H9 (cell line): ENCODE measurements around the gene MAP2K3. TPM values are rescaled to one million over a fixed set of nuclear protein-coding genes. Genes with fewer than 3 reads are reported as not detected.
"Not testable (repeated sequence)": the region's sequence is repeated elsewhere in the genome, so short reads cannot be mapped to it uniquely, and the experiment has no call there.

ENCODE experiments used
- DNase-seq: peaks from one replicate; pipeline ENCODE4 v3.0.0-alpha.2; 2017
- H2AFZ ChIP-seq: one replicate; pipeline ENCODE4 v1.6.1; 2013; ENCODE audit warnings: mild to moderate bottlenecking, low read length, control low read depth, moderate library complexity
- H2AK5ac ChIP-seq: 2 replicates; pipeline ENCODE4 v1.6.1; 2013; ENCODE audit warnings: low read length, control low read depth, mixed read lengths; ENCODE audit not compliant: insufficient read length
- H2BK120ac ChIP-seq: one replicate; pipeline ENCODE4 v1.6.1; 2013; ENCODE audit warnings: low read depth, mild to moderate bottlenecking, low read length, control low read depth, inconsistent platforms; ENCODE audit not compliant: poor library complexity, severe bottlenecking
- H2BK12ac ChIP-seq: 2 replicates; pipeline ENCODE4 v1.6.1; 2013; ENCODE audit warnings: low read length, control low read depth, mixed read lengths, low read depth; ENCODE audit not compliant: insufficient read length
- H2BK15ac ChIP-seq: 2 replicates; pipeline ENCODE4 v1.6.1; 2013; ENCODE audit warnings: low read depth, low read length, control low read depth
- H2BK20ac ChIP-seq: one replicate; pipeline ENCODE4 v1.6.1; 2013; ENCODE audit warnings: low read depth, mild to moderate bottlenecking, low read length, control low read depth, inconsistent platforms; ENCODE audit not compliant: poor library complexity, severe bottlenecking
- H2BK5ac ChIP-seq: 2 replicates; pipeline ENCODE4 v1.6.1; 2013; ENCODE audit warnings: low read length, control low read depth, mixed read lengths; ENCODE audit not compliant: insufficient read length
- H3K14ac ChIP-seq: 2 replicates; pipeline ENCODE4 v1.6.1; 2013; ENCODE audit warnings: low read length, control low read depth; ENCODE audit not compliant: insufficient read depth
- H3K18ac ChIP-seq: 2 replicates; pipeline ENCODE4 v1.6.1; 2013; ENCODE audit warnings: low read depth, mild to moderate bottlenecking, mixed read lengths, low read length, control low read depth; ENCODE audit not compliant: insufficient read length
- H3K23ac ChIP-seq: 2 replicates; pipeline ENCODE4 v1.6.1; 2013; ENCODE audit warnings: low read length, control low read depth, mixed read lengths, low read depth; ENCODE audit not compliant: insufficient read length
- H3K23me2 ChIP-seq: 2 replicates; pipeline ENCODE4 v1.6.1; 2013; ENCODE audit warnings: low read depth, mild to moderate bottlenecking, mixed read lengths, low read length, control low read depth; ENCODE audit not compliant: insufficient read length, poor library complexity, severe bottlenecking
- H3K27ac ChIP-seq: 2 replicates; pipeline ENCODE4 v1.5.1; 2013; ENCODE audit warnings: low read length, control low read depth, mixed read lengths, low read depth; ENCODE audit not compliant: insufficient read length
- H3K27me3 ChIP-seq: 2 replicates; pipeline ENCODE4 v1.6.1; 2013; ENCODE audit warnings: low read length, control low read depth, inconsistent platforms; ENCODE audit not compliant: insufficient read depth
- H3K4ac ChIP-seq: 2 replicates; pipeline ENCODE4 v1.6.1; 2013; ENCODE audit warnings: low read depth, mild to moderate bottlenecking, control low read depth, inconsistent platforms, low read length, moderate library complexity
- H3K4me1 ChIP-seq: 2 replicates; pipeline ENCODE4 v1.6.1; 2013; ENCODE audit warnings: low read length, control low read depth, inconsistent platforms; ENCODE audit not compliant: insufficient read depth
- H3K4me2 ChIP-seq: 2 replicates; pipeline ENCODE4 v1.6.1; 2013; ENCODE audit warnings: low read length, control low read depth, mixed read lengths; ENCODE audit not compliant: insufficient read length, insufficient read depth
- H3K56ac ChIP-seq: 2 replicates; pipeline ENCODE4 v1.6.1; 2013; ENCODE audit warnings: low read depth, mild to moderate bottlenecking, mixed read lengths, low read length, control low read depth; ENCODE audit not compliant: insufficient read length
- H3K79me1 ChIP-seq: 2 replicates; pipeline ENCODE4 v1.6.1; 2013; ENCODE audit warnings: low read depth, mild to moderate bottlenecking, moderate library complexity, low read length, control low read depth, inconsistent platforms; ENCODE audit not compliant: insufficient read depth, poor library complexity, severe bottlenecking
- H3K79me2 ChIP-seq: 2 replicates; pipeline ENCODE4 v1.6.1; 2013; ENCODE audit warnings: low read length, control low read depth, inconsistent platforms; ENCODE audit not compliant: insufficient read depth
- H3K9ac ChIP-seq: 2 replicates; pipeline ENCODE4 v1.6.1; 2013; ENCODE audit warnings: low read length, control low read depth, mixed read lengths; ENCODE audit not compliant: insufficient read length; ENCODE audit errors: extremely low read depth
- H3K9me3 ChIP-seq: one replicate; pipeline ENCODE4 v1.6.1; 2013; ENCODE audit warnings: low read depth, low read length, inconsistent platforms; ENCODE audit not compliant: control insufficient read depth
- H3T11ph ChIP-seq: one replicate; pipeline ENCODE4 v1.6.1; 2013; ENCODE audit warnings: mild to moderate bottlenecking, low read length, control low read depth, inconsistent platforms
- H4K20me1 ChIP-seq: one replicate; pipeline ENCODE4 v1.6.1; 2013; ENCODE audit not compliant: control insufficient read depth, insufficient read length, insufficient read depth
- H4K5ac ChIP-seq: 2 replicates; pipeline ENCODE4 v1.6.1; 2013; ENCODE audit warnings: low read depth, mild to moderate bottlenecking, mixed read lengths, low read length, control low read depth; ENCODE audit not compliant: insufficient read length
- H4K8ac ChIP-seq: replicated peaks from 2 replicates; pipeline ENCODE4 v1.6.1; 2013; ENCODE audit warnings: low read length, control low read depth, mixed read lengths, low read depth; ENCODE audit not compliant: insufficient read length
- H4K91ac ChIP-seq: 2 replicates; pipeline ENCODE4 v1.6.1; 2013; ENCODE audit warnings: low read depth, mild to moderate bottlenecking, moderate library complexity, mixed read lengths, low read length, control low read depth; ENCODE audit not compliant: insufficient read length
- H3K27ac Mint-ChIP-seq, 3 experiments: 2 replicates in 2 of 3; 3 replicates in 1 of 3; pipeline ENCODE4 v1.8.0; 2020 to 2021; ENCODE audit warnings: mixed read lengths in 3 of 3, mild to moderate bottlenecking in 1 of 3, moderate library complexity in 1 of 3
- H3K27me3 Mint-ChIP-seq: 2 replicates; pipeline ENCODE4 v1.8.0; 2021; ENCODE audit warnings: low read depth, mild to moderate bottlenecking, moderate library complexity, mixed read lengths
- H3K36me3 Mint-ChIP-seq, 3 experiments: 2 replicates in 2 of 3; 3 replicates in 1 of 3; pipeline ENCODE4 v1.8.0; 2020 to 2021; ENCODE audit warnings: low read depth in 3 of 3, mixed read lengths in 3 of 3; ENCODE audit not compliant: insufficient read depth in 1 of 3
- H3K4me1 Mint-ChIP-seq, 2 experiments: 2 replicates each; pipeline ENCODE4 v1.8.0; 2020; ENCODE audit warnings: mixed read lengths in 2 of 2
- H3K4me3 Mint-ChIP-seq, 2 experiments: 2 replicates in 1 of 2; 3 replicates in 1 of 2; pipeline ENCODE4 v1.8.0; 2020 to 2021; ENCODE audit warnings: mild to moderate bottlenecking in 2 of 2, mixed read lengths in 2 of 2, moderate library complexity in 1 of 2
- H3K9me3 Mint-ChIP-seq, 2 experiments: 2 replicates in 1 of 2; 3 replicates in 1 of 2; pipeline ENCODE4 v1.8.0; 2020; ENCODE audit warnings: mild to moderate bottlenecking in 2 of 2, mixed read lengths in 2 of 2, moderate library complexity in 1 of 2
- WGBS: extraction: QIAGEN DNeasy Blood & Tissue Kit; methylation state at CpG from one replicate; pipeline ENCODE4 v1.1.7; 2013; ENCODE audit warnings: missing lambda C conversion rate, low lambda C conversion rate, mixed read lengths; ENCODE audit not compliant: insufficient read length; ENCODE audit errors: extremely low coverage; 5-methylcytosine and 5-hydroxymethylcytosine counted together
- total RNA-seq: library from RNA; stranded (reverse); gene quantifications from 2 replicates; pipeline ENCODE4 v1.2.1, GENCODE V29; 2021

Gene MAP2K3
- total RNA-seq, 1 experiment from 2014 or later, result 26.1 TPM

DNA sequence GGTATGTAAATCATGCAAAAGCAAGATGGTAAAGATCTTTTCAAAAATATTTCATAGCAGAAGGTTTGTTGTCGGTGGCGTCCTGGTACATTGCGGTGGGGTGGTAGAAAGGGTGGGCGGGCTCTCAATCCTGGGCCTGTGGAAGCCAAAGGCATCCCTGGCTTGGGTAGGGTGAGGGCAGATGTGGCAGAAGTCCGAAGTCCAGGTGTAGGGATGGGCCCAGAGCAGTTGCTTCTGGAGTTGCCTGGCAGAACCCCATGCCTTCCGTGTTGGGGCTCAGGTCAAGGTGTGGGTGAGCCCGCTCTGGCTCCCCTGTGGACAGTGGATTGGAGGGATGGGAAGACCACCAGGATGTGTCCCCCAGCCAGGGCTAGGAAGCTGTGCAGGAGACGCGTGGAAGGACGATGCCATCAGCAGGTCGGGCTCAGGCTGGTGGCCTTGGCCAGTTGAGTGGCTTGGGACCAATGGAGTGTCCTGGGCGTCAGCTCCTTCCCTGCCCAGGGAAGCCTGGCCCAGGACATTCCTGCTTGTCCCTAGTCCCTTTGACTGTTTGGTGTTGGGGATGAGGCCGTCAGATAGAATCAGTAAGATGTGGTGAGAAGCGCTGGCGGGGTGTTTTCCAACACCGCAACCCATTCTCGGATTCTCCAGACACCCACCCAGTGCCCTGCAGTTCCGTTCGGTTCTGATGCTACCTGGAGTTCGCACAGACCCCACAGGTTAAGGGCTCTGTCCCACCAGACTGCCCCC, 21.1 kb downstream of the MAP2K3 start:
- not testable (repeated sequence) for H3K23me2 ChIP-seq, DNase-seq, H4K8ac ChIP-seq, H3K18ac ChIP-seq, H3K4ac ChIP-seq, H2BK15ac ChIP-seq, H3K79me2 ChIP-seq, H2BK120ac ChIP-seq, H3K4me1 ChIP-seq, H2BK20ac ChIP-seq, H3K79me1 ChIP-seq, H3T11ph ChIP-seq, H3K23ac ChIP-seq, H3K27ac Mint-ChIP-seq, H3K14ac ChIP-seq, H3K56ac ChIP-seq, H4K5ac ChIP-seq, H3K4me2 ChIP-seq, H3K27me3 Mint-ChIP-seq, H3K27me3 ChIP-seq, H3K4me3 Mint-ChIP-seq, H4K91ac ChIP-seq, H2BK12ac ChIP-seq, H2AK5ac ChIP-seq, H2BK5ac ChIP-seq, H2AFZ ChIP-seq, H3K27ac ChIP-seq, H4K20me1 ChIP-seq, H3K4me1 Mint-ChIP-seq, H3K9ac ChIP-seq
- H3K9me3 Mint-ChIP-seq, result peaks cover 45 to 53% of the 10 kb centered on the region in 2 experiments
- WGBS, result no CpG with 5 or more reads among the region's 20 CpGs
- H3K9me3 ChIP-seq, result peaks cover 13% of the 10 kb centered on the region
- H3K36me3 Mint-ChIP-seq, result peaks cover 33 to 55% (median 38%) of the 10 kb centered on the region in 3 experiments

- H3K4me2 ChIP-seq, H3K23ac ChIP-seq, H3K27me3 Mint-ChIP-seq, H3K4ac ChIP-seq, H3K4me3 Mint-ChIP-seq, H3K56ac ChIP-seq, H3K79me1 ChIP-seq, H4K91ac ChIP-seq, DNase-seq, H3K4me1 Mint-ChIP-seq, H2BK20ac ChIP-seq, H4K20me1 ChIP-seq, H3T11ph ChIP-seq, H3K4me1 ChIP-seq, H4K8ac ChIP-seq, H2BK120ac ChIP-seq, H3K18ac ChIP-seq, H3K9ac ChIP-seq, H2BK15ac ChIP-seq, H2BK5ac ChIP-seq, H2AK5ac ChIP-seq, H3K27me3 ChIP-seq, H2AFZ ChIP-seq, H2BK12ac ChIP-seq, H3K27ac Mint-ChIP-seq, H3K79me2 ChIP-seq, H3K23me2 ChIP-seq, H3K27ac ChIP-seq, H3K14ac ChIP-seq, H4K5ac ChIP-seq: not testable (repeated sequence)
- Mint-ChIP-seq H3K36me3 (peaks cover 25 to 46% (median 30%) of the 10 kb centered on the region in 3 experiments), H3K9me3 (peaks cover 37 to 41% of the 10 kb centered on the region in 2 experiments)
- no CpG with 5 or more reads among the region's 8 CpGs for WGBS
- peaks cover 13% of the 10 kb centered on the region for H3K9me3 ChIP-seq
Measured at GRCh38 chr17:21306611-21307272, 22.2 kb downstream of the MAP2K3 start.
